Superior temporal gyrus (tissue), 1 donor: ENCODE results near the gene RPL32.
"Not testable (repeated sequence)": the region's sequence is repeated elsewhere in the genome, so short reads cannot be mapped to it uniquely, and the experiment has no call there.

Experiments
- DNase-seq: peaks from one replicate; pipeline ENCODE4 v3.0.0-alpha.2; 2016; ENCODE audit errors: extremely low spot score

Gene RPL32

GRCh38 chr3:12810013-12810780 is 31.2 kb downstream of the RPL32 start:
- peak; percentile 95 for DNase-seq

- DNase-seq: no peak
These were observed 31.9 kb downstream of the RPL32 start for GRCh38 chr3:12809435-12809834.

GRCh38 chr3:12809001-12809400 is 32.4 kb downstream of the RPL32 start:
- DNase-seq: no peak

- DNase-seq: no peak
These were observed 32.8 kb downstream of the RPL32 start for GRCh38 chr3:12808587-12808986.

- no peak for DNase-seq
These were observed 33.6 kb downstream of the RPL32 start for GRCh38 chr3:12807601-12808359.

GRCh38 chr3:12807066-12807465 is 34.3 kb downstream of the RPL32 start:
- no peak for DNase-seq

GRCh38 chr3:12803371-12803770 is 38.0 kb downstream of the RPL32 start:
- no peak for DNase-seq

GRCh38 chr3:12799525-12800440 is 41.6 kb downstream of the RPL32 start:
- no peak for DNase-seq

- DNase-seq: no peak
These were observed 42.7 kb downstream of the RPL32 start for GRCh38 chr3:12798559-12799179.

GRCh38 chr3:12797892-12798558 is 43.3 kb downstream of the RPL32 start:
- DNase-seq: no peak

- no peak for DNase-seq
These were observed 44.1 kb downstream of the RPL32 start for GRCh38 chr3:12797124-12797891.

GRCh38 chr3:12796171-12797123 is 44.9 kb downstream of the RPL32 start, which contains the start of gene CAND2:
TSS of gene CAND2 (plus strand) at chr3:12796680. CDS start at chr3:12796721, 41 bp downstream.
- peak; percentile 59 for DNase-seq

- no peak for DNase-seq
These were observed 47.7 kb downstream of the RPL32 start for GRCh38 chr3:12793701-12794100.

GRCh38 chr3:12791430-12791829 is 49.9 kb downstream of the RPL32 start:
- no peak for DNase-seq

- not testable (repeated sequence) for DNase-seq
These were observed 53.2 kb downstream of the RPL32 start for GRCh38 chr3:12787967-12788690.

GRCh38 chr3:12787346-12787745 is 54.0 kb downstream of the RPL32 start:
- DNase-seq: peak; percentile 58

GRCh38 chr3:12785096-12785495 is 56.3 kb downstream of the RPL32 start:
- peak; percentile 17 for DNase-seq
